T-helper 1 cell treated with Interleukin-12 subunit alpha and Interleukin-12 subunit beta and Interleukin-4 antibody, amounts not matched to agents 30 ng/mL and 1 ng/mL, for 36 hours (primary cell): Measurements from ENCODE around the gene GADD45A. TPM values are rescaled to one million over a fixed set of nuclear protein-coding genes. Genes with fewer than 3 reads are reported as not detected.
"Not testable (repeated sequence)": the region's sequence is repeated elsewhere in the genome, so short reads cannot be mapped to it uniquely, and the experiment has no call there.

ENCODE experiments used
- intact Hi-C: fragments of 100-400 bp; cut with micrococcal nuclease; formaldehyde crosslinking; loops from one replicate; pipeline ENCODE4 v1.15.1; 2024
- total RNA-seq: library from RNA; stranded (reverse); gene quantifications from 2 replicates; pipeline ENCODE4 v1.2.3, GENCODE V29; 2022

The GADD45A gene
- total RNA-seq, 1 donor from 2014 or later = 29.5 TPM

DNA sequence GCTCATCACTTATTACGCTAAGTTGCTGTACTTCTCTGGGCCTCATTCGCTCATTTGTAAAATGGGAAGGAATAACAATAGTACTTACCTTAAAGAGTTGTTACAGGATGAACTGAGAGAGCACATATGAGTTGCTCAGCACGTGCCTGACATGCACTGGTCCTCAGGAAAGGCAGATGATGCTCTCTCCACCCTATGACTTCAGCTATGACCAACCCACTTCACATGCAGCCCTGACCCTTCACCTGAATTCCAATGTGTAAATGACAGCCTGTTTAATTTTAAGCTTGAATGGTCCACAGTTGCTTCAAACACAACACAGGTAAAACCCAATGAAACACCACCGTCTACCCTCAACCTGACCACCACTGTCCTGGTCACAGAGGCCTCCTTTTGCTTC lies 32.9 kb downstream of the GADD45A start:
- intact Hi-C loops = no loop called here

DNA sequence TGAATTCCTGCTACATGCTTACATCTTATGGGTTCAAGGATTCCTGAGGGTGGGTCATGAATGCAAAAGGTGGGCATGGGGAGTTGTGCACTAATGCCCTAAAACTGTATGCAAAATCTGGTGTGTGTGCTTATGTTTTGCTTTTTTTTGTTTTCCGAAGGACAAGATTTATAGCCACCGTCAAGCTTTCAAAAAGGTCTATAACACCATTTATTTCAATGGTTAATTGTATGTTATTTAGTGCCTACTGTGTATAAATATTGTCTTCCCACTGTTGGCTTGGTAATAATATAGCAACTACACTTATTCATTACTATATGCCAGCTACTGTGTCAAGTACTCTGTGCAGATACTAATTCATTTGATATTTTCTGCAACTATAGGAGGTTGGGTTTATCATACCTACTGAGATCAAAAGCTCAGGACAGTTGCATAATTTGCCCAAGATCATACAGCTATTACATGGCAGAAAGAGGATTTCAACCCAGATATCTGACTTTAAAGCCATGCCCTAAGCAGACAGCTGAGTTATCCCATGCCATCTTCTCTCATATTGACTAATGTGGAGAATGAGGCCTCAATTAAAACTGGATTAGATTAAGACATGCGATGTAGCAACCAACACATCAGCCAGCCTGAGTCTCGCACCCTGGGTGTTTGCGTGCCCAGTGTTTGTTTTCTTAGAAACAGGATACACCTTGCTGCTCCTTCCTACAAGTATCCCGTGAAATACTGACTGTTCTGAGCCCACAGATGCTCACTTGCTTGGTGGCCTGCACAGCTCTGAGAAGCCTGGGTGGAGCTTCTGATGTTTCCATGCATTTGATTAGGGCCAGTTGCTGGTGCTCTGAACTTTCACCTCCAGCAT lies 34.6 kb downstream of the GADD45A start:
- intact Hi-C loops = no loop called here

DNA sequence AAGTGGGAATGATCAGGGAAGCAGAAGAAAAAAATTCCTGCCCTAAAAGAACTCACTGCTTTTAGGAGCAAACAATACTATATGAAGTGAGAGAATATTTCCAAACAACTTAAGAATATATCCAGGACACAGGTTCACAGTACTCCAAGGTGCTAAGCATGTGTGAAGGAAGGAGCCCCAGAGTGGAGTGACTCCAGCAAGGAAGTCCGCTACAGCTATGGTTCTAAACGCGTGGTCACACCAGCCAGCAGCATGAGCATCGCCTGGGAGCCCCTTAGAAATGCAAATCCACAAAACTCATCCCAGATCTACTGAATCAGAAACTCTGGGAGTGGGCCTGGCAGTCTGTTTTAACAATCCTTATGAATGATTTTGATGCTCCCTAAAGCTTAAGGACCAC lies 36.1 kb downstream of the GADD45A start:
- intact Hi-C loops = no loop called here

DNA sequence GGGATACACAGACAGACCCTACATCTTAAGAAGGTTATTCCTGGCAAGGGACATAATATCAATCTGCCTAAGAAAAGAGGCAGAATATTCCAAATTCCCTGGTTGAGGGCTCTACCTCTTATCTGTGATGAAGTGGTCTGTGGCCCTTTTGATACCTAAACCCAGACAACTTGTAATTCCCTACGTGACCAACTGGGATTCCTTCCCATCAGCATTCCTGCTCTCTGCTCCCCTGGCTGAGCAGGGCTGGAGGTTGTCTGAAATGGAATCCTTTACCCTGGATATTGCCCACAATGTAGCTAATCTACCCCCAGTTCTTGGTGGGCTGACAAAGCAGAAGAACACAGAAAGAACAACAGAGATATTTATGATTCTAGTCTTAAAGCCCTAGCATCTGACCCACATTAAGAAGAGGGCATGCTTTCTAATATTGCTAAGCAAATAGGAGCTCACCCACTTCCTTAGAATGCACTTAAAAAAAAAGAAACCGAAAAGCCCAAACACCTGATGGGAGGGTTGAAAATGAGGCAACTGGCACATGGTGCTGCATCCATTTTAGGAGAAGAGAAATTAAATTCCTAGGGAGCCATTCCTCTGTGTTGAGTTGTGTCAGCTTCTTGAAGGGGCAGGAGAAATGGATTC lies 36.8 kb downstream of the GADD45A start:
- intact Hi-C loops = no loop called here

DNA sequence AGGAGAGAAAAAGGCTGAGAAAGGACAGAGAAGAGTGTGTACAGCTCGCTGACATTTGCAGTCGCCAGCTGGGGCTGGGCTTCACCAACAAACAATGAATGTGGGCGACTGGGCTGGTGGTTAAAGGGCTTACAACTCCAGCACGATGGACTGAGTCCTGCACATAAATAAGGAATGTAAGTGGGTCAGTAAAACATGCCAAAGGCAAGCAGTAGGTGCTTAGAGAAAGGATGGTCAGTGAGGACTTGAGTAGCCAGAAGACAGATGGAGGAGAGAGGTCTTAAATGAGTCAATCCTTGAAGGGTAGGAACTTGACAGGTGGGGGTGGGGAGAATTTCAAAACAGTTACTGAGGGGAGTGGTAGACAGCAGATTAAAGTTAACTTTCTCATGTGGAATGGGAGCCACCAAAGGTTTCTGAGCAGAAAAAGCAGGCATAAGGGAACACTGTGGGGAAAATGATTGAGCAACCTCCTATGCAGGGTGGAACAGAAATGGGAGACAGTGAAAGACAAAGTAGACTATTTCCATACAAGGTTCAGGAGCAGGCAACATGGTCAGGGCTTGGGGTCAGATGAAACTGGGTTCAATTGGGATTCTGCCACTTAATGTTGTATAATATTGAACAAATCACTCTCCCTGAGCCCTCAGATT lies 37.4 kb downstream of the GADD45A start:
- intact Hi-C loops = no loop called here

DNA sequence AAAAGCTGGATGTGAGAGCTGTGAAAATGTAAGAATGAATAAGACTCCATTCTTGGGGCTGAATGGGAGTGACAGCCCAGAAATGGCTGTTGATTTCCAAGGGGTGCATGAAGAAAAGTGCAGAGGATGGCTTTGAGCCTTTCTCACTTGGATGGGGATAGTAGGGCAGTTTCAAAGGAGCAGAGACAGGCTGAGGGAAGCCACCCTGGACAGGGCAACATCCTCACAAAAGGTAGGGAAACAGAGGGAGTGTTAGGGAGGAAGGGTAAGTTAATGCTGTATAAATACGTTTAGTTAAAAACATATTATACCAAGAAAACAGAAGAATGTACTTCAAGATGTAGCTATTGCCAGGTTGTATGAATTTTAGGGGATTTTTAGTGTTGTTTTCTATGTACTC lies 38.1 kb downstream of the GADD45A start:
- intact Hi-C loops = no loop called here

DNA sequence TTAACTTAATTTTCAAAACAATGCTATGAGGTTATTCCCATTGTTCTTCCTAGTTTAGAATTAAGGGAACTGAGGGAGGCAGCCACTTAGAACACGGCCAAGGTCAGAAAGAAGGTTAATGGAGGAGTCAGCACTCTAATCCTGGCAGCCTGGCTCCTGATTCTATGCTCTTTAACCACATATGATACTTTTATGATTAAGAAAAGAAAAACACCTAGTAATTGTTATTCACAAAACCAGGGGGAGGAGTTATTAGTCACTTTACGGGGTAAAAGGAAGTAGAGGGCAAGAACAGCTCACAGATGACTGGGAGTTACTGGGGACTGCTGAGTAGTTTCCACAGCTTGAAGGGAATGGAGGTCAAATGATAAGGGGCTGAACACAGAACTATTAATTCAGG lies 38.6 kb downstream of the GADD45A start:
- intact Hi-C loops = no loop called here

DNA sequence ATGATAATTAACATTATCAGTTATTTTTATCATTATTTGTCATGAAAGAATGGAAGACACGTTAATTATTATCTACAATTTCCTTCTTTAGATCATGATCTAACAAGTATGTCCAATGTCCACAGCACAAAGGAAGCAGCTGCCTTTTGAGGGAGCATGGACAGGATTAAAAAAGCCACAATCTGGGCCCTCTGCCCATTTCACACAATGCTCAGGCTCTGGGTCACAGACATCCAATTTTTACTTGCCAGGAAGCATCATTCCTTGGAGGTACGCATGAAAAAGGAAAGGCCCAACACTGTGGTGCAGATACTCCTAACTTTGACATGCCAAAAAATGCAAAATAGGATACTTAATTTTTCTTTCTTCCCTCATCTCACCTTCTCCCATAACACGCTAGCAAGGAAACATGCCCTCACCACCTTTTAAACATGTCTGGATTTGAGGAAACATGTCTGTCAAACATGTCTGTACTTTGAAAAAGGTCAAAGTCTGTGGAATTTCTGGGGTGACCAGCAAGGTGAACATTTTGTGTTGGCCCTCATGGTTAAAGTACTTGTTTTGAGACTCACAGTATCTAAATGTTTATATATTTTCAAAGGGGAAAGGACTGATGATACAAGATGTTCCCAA lies 40.0 kb downstream of the GADD45A start:
- intact Hi-C loops = no loop called here

DNA sequence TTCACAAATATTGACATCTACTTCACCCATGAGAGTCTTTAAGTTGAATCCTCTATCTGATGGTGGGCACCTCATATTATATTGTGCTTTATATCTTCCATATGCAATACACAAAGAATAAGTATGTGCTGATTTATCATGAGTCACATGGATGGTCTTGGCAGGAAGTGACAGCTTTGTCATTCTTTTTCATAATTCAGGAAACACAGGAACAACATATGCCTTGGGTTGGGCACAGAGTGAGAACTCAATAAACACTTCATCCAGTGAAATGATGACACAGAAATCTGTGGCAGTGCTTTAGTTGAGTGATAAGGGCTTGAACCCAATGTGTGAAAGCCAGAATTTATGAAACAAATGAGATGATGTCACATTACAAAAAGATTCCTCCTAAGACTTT lies 41.2 kb downstream of the GADD45A start:
- intact Hi-C loops = no loop called here

DNA sequence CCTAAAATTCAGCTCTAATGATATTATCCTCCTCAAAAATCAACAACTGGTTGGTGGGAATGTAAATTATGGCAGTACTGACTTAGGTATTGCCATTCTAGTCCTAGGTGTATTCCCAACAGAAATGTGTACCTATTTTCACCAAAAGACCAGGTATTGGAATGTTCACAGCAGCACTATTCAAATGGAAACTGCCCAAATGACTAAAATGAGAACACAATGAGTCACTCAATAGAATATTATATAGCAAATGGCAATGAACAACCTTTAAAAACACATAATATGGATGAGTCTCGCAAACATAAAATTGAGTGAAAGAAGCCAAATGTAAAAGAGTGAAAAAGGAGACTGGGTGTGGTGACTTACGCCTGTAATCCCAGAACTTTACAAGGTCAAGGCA lies 44.9 kb downstream of the GADD45A start:
- intact Hi-C loops = no loop called here

DNA sequence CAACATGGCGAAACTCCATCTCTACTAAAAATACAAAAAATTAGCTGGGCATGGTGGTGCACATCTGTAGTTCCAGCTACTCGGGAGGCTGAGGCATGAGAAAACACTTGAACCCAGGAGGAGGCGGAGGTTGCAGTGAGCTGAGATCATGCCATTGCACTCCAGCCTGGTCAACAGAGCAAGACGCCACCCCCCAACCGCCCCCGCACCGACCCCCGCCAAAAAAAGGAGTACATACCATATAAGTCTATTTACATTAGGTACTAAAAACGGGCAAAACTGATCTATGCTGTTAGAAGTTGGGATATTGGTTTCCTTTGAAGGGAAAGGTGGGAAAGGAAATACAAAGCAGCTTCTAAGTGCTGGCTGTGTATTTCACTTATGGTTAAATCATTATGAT lies 45.3 kb downstream of the GADD45A start:
- intact Hi-C loops = not testable (repeated sequence)

DNA sequence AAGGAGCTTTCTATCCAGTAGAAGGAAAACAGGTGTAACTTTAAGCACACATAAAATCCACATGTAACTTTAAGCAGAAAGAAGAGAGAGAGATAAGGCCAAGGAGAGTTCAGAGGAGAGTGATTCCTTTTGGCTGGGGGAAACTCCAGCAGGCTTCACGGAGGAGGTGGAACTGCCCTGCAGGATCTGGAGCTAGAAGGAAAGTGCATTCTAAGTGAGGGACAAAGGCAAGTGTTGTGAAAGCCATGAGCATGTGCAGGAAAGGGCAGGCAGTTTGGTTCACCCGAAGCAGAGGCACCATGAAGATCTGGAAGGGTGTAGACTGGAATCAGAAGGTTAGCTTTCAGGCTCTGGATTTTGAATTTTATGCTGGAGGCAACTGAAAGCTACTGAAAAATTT lies 46.3 kb downstream of the GADD45A start:
- intact Hi-C loops = no loop called here

DNA sequence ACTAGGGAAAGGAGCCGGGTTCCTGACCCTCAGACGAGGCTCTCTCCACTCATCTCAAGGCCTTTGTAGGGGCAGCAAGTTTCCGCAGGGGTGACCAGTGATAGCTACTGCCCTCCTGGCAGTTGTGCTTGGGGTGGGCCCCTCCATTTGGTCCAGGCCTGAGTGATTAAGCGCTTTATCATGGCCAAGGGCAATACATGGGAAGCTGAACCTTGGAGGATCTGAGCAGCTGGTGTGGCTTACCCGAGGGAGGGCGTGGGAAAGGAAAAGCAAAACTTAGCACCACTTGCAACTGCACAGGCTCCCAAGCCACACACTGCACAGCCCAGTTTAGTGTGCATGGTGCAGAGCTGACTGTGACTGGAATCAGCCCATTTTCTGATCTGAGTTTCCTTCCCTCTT lies 47.8 kb downstream of the GADD45A start:
- intact Hi-C loops = loop anchor here (2.0 kb wide), 1 partner anchor 20 kb away; no protein-coding TSS in a partner anchor

DNA sequence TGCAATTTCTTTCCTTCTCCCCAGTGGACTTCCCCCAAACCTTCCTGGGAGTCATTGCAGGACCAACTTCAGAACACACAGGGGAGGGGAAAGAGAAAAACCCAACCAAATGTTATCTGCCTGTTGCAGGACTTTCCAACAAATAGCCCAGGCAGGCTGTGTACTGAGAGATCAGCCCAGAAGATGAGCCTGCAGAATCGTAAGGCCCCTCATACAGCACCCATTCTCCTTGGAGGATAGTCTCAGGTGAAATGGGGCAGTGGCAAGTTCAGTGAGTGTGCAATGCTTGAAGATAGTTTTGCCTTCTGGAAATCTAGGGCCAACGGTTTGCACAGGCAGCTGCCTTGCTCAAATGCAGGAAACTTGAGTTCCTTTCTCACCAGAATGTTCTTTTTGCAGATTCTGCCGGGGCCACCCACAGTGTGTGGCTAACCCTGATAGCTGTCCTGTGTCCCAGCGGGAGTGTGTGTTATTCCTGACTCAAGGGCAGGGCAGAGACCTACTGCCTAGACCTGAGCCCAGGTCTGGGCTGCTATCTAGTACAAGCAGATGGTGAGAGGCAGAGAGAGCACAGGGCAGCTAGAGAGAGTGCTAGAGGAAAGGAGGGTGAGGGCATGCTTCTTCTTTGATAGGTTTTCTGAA lies 48.8 kb downstream of the GADD45A start:
- intact Hi-C loops = loop anchor here (2.0 kb wide), 1 partner anchor 19 kb away; no protein-coding TSS in a partner anchor

DNA sequence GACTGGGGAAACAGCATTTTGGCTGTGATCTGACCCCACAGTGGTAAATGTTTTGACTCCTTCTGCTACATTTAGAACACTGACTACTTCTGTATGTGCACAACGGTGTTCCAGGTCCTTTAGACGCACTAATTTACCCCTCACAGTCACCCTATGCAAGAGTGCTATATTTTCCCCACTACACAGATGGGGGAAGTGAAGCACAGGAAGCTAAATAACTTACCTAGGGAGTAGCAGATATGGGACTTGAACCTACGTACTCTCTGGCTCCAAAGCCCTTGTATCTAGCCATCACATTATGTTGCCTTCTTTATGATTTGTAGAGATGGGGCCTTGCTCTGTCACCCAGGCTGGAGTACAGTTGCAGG lies 49.3 kb downstream of the GADD45A start:
- intact Hi-C loops = no loop called here

DNA sequence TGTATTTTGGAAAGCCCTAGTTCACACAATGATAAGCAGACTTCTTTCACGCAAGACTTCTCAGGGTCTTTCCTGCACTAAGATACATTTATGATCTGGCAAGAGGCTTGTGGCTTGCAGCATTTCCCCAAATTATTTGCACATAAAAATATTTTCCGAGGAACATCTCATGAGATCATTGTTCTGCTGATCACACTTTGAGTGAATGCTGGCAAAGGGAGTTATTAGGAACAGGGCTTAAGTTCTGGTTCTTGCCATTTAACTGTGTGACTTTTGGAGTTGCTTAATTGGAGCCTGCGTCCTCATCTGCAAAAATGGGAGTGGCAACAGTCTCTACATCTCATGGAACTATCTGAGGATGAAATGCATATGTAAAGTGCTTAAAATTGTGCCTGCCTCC lies 50.2 kb downstream of the GADD45A start:
- intact Hi-C loops = loop anchor here (5.0 kb wide), 2 partner anchors 762 to 803 kb away; partner anchors contain the start of gene DEPDC1

DNA sequence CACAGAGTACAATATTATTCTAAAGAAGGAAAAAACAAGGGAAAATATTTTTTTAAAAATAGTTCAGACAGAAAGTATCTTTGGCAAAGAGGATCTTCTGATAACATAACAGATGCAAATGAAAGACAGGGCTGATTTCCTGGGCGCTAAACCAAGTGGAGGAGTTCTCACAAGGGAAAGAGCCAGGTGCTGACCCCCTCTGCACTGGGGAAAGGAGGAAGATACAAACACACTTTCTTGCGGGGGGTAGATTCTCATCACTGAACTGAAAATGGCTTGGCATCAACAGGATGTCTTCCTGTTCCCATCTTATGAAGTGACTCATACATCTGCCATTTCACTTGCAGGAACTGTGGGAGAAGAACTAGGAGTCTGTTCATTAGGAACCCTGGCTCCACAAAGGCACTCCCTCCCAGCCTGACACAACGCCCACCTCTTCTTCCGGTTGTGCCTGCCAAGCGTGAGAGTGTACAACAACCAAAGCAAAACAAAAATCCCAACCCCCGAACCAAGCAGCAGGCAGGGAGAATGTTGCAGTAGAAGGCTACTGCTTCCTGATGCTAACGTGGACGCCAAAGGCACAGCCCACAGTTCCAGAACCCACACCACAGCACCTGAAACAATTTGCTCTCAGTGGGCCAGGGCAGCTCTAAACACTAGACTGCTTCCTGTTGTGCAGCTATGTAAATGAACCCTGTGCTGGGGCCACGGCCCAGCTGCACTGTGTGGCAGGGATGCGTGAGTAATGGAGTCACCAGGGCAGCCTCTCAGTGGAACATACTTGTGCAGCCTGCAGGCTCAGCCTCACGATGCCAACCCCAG lies 51.0 kb downstream of the GADD45A start:
- intact Hi-C loops = loop anchor here (1.0 to 5.0 kb wide), 3 partner anchors 51 to 804 kb away; partner anchors contain the start of genes DEPDC1 and GADD45A

DNA sequence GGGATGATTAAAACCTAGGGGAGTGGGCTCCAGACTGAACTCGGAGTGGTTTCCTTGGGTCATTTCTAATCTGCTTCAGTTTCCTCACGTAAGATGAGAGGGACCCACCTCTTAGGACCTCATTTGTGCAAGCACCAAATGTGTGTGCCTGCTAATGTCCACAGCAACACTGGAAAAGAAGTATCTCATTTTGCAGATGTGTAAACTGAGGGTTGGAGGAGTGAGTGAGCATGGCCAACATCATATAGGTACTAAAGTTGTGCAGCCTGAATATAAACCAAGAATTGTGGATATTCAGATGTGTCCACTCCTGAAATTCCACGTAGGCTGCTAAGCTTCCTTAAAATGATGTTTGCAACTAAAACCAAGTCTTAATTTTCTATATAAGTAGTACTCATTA lies 51.7 kb downstream of the GADD45A start:
- intact Hi-C loops = loop anchor here (1.0 to 5.0 kb wide), 3 partner anchors 51 to 804 kb away; partner anchors contain the start of genes DEPDC1 and GADD45A

DNA sequence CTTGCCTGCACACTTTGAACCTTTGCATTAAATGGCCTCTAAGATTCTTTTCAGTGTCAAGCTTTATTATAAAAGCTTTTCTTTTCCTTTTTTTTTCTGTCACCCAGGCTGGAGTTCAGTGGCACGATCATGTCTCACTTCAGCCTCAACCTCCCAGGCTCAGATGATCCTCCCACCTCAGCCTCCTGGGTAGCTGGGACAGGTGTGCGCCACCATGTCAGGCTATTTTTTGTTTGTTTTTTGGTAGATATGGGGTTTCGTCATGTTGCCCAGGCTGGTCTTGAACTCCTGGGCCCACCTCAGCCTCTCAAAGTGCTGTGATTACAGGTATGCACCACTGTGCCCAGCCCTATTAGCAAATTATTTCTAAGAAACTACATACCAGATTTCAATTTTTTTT lies 52.9 kb downstream of the GADD45A start:
- intact Hi-C loops = loop anchor here (5.0 kb wide), 2 partner anchors 759 to 806 kb away; partner anchors contain the start of gene DEPDC1
